Measurements from ENCODE around the gene BCL2L13.

The BCL2L13 gene

GRCh38 chr22:17707526-17707925, 69.0 kb downstream of the BCL2L13 start:
- Histone ChIP-seq H3K9me3 (no peaks in the 10 kb centered on the region), H3K36me3 (replicated peaks) (peaks cover 4% of the 10 kb centered on the region), H3K4me1 (peaks cover 2% of the 10 kb centered on the region; the same call in 1 of the 2 replicates), H3K27me3 (ENCODE audit: low read depth) (no peaks in the 10 kb centered on the region), H3K4me3 (no peak overlapping the region)
- in situ Hi-C loops (cut with MboI; ENCODE audit: low sequenced_read_pairs) = no loop called here
- DNase-seq (ENCODE audit: low spot score in 2 of 2) = no peak

GRCh38 chr22:17710023-17710422, 71.5 kb downstream of the BCL2L13 start:
- H3K4me3 ChIP-seq = no peak overlapping the region
- H3K36me3 ChIP-seq (replicated peaks) = peaks cover 4% of the 10 kb centered on the region
- H3K4me1 ChIP-seq = peaks cover 2% of the 10 kb centered on the region; the same call in 1 of the 2 replicates
- no peak for DNase-seq (ENCODE audit: low spot score in 2 of 2)
- in situ Hi-C loops (cut with MboI; ENCODE audit: low sequenced_read_pairs) = loop anchor here (10.0 kb wide), 1 partner anchor 55 kb away; no protein-coding TSS in a partner anchor
- H3K9me3 ChIP-seq = no peaks in the 10 kb centered on the region
- H3K27me3 ChIP-seq (ENCODE audit: low read depth) = no peaks in the 10 kb centered on the region

DNA sequence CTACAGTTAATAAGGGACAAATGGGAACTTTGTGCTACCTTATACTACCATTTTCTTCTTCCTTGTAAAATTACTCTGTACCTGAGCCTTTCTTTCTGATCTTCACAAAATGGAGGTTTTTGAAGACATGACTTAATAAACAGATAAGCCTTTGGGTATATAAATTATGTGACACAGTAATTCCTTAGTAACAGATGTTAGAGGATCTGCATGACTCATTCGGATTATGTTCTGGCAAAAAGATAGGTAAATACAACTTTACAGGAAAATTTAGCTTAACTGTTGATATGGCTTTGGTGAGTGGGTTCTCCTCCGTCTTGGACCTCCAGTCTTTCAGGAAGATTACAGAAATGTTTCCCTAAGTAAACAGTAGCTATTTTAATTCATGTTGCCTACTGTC, 73.9 kb downstream of the BCL2L13 start:
- peaks cover 4% of the 10 kb centered on the region for H3K36me3 ChIP-seq (replicated peaks)
- no peaks in the 10 kb centered on the region for H3K27me3 ChIP-seq (ENCODE audit: low read depth)
- in situ Hi-C loops (cut with MboI; ENCODE audit: low sequenced_read_pairs) = loop anchor here (10.0 kb wide), 1 partner anchor 58 kb away; no protein-coding TSS in a partner anchor
- no peak for DNase-seq (ENCODE audit: low spot score in 2 of 2)
- no peaks in the 10 kb centered on the region for H3K4me1 ChIP-seq
- H3K4me3 ChIP-seq = no peak overlapping the region
- no peaks in the 10 kb centered on the region for H3K9me3 ChIP-seq

DNA sequence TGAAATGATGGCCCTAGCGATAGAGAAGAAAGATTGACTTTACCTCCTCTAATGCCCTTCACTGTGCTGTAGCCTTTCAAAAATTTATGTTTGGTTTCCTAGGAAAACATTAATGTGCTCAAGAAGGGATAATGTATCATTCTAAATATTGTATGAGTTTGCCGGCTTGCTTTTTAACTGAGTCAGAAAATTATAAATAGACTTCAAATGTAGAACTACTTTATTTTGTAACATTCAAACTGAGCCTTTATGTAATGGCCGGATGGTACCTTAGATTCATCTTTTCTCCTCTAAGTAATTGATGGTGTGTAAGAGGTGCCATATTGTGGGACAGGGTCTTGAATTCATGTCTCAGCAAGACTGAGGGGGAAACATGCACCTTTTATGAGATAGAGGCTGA, 78.0 kb downstream of the BCL2L13 start:
- no peaks in the 10 kb centered on the region for H3K4me1 ChIP-seq
- in situ Hi-C loops (cut with MboI; ENCODE audit: low sequenced_read_pairs) = loop anchor here (10.0 kb wide), 1 partner anchor 62 kb away; no protein-coding TSS in a partner anchor
- DNase-seq (ENCODE audit: low spot score in 2 of 2) = no peak
- no peaks in the 10 kb centered on the region for H3K9me3 ChIP-seq
- H3K27me3 ChIP-seq (ENCODE audit: low read depth) = no peaks in the 10 kb centered on the region
- H3K36me3 ChIP-seq (replicated peaks) = no peaks in the 10 kb centered on the region
- no peak overlapping the region for H3K4me3 ChIP-seq

DNA sequence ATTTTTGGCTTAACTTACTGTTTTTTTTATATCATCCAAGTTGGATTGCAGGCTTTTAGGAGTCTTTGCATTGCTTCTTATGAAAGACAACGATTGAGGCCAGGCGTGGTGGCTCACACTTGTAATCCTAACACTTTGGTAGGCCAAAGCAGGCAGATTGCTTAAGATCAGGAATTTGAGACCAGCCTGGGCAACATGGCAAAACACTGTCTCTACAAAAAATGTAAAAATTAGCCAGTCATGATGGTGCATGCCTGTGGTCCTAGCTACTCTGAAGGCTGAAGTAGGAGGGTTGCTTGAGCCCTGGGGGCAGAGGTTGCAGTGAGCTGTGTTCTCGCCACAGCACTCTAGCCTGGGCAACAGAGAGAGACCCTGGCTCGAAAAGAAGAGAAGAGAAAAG, 79.2 kb downstream of the BCL2L13 start:
- in situ Hi-C loops (cut with MboI; ENCODE audit: low sequenced_read_pairs) = loop anchor here (10.0 kb wide), 1 partner anchor 63 kb away; no protein-coding TSS in a partner anchor
- Histone ChIP-seq H3K36me3 (replicated peaks) (no peaks in the 10 kb centered on the region), H3K9me3 (no peaks in the 10 kb centered on the region), H3K27me3 (ENCODE audit: low read depth) (no peaks in the 10 kb centered on the region), H3K4me1 (no peaks in the 10 kb centered on the region), H3K4me3 (no peak overlapping the region)
- no peak for DNase-seq (ENCODE audit: low spot score in 2 of 2)

- H3K27me3 ChIP-seq (ENCODE audit: low read depth) = no peaks in the 10 kb centered on the region
- no peak overlapping the region for H3K4me3 ChIP-seq
- in situ Hi-C loops (cut with MboI; ENCODE audit: low sequenced_read_pairs) = loop anchor here (10.0 kb wide), 1 partner anchor 65 kb away; no protein-coding TSS in a partner anchor
- no peaks in the 10 kb centered on the region for H3K9me3 ChIP-seq
- H3K36me3 ChIP-seq (replicated peaks) = no peaks in the 10 kb centered on the region
- DNase-seq (ENCODE audit: low spot score in 2 of 2) = no peak
- no peaks in the 10 kb centered on the region; the same call in 1 of the 2 replicates for H3K4me1 ChIP-seq
These were observed 81.4 kb downstream of the BCL2L13 start for GRCh38 chr22:17719911-17720310.

DNA sequence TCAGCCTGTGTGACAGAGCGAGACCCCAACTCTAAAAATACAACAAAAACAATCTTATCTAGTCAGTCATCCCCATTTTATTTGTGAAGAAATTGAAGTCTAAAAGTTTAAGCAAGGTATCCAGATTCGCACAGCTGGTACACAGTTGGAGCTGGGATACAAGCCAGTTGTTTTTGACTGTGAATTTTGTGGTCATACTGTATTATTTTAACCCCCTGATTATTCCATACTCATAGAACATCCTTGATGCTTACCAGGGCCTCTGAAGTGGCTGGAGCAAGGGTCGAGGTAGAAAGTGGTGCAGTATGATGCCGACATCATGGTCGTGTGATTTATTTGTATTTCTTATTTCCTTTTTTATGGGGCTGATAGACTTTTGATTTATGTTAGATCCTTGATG, 85.7 kb downstream of the BCL2L13 start:
- H3K4me3 ChIP-seq = no peak overlapping the region
- no peaks in the 10 kb centered on the region; the same call in 1 of the 2 replicates for H3K4me1 ChIP-seq
- peaks cover 20% of the 10 kb centered on the region for H3K36me3 ChIP-seq (replicated peaks)
- no peaks in the 10 kb centered on the region for H3K27me3 ChIP-seq (ENCODE audit: low read depth)
- H3K9me3 ChIP-seq = no peaks in the 10 kb centered on the region
- in situ Hi-C loops (cut with MboI; ENCODE audit: low sequenced_read_pairs) = no loop called here
- DNase-seq (ENCODE audit: low spot score in 2 of 2) = no peak

DNA sequence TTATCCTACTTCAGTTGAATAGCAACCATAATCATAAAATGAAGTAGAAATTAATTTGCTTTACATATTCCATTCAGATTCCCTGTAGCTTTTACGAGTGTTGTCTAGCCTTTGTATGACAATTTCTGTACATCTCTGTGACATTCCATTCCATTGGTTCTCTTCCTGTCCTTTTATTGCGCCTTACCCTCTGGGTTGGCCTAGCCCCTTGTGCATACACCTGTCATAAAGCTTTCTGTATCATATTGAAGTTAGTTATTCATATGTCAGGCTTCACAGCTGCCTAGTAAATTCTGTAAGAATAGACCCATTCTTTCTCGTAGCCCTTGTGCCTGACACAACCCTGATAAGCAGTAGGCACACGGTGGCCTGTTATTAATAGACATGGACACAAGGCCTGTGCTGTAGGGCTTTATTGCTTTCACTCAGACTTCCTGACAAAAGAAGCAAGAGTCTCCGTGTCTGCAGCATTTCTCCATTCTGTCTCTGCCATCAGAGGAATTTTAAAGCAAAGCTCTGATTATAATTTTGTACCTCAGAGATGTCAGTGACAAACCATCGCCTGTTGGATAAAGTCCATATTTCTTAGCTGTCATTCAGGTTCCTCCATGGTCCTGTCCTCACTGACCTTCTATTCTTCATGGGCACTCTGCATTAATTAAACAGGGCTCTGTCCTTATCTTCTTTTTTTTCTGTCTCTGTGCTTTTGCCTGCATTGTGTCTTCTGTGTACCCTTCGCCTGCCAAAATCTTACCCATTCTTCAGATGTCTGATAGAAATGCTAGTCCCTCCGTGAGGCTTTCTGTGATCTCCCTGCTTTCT, 86.3 kb downstream of the BCL2L13 start:
- no peaks in the 10 kb centered on the region for H3K27me3 ChIP-seq (ENCODE audit: low read depth)
- no peak overlapping the region for H3K4me3 ChIP-seq
- H3K36me3 ChIP-seq (replicated peaks) = peaks cover 26% of the 10 kb centered on the region
- no peaks in the 10 kb centered on the region for H3K9me3 ChIP-seq
- no peaks in the 10 kb centered on the region; the same call in 1 of the 2 replicates for H3K4me1 ChIP-seq
- in situ Hi-C loops (cut with MboI; ENCODE audit: low sequenced_read_pairs) = no loop called here
- no peak for DNase-seq (ENCODE audit: low spot score in 2 of 2)

- no peak overlapping the region for H3K4me3 ChIP-seq
- peaks cover 32% of the 10 kb centered on the region for H3K36me3 ChIP-seq (replicated peaks)
- in situ Hi-C loops (cut with MboI; ENCODE audit: low sequenced_read_pairs) = no loop called here
- H3K27me3 ChIP-seq (ENCODE audit: low read depth) = no peaks in the 10 kb centered on the region
- no peaks in the 10 kb centered on the region; the same call in 1 of the 2 replicates for H3K4me1 ChIP-seq
- H3K9me3 ChIP-seq = no peaks in the 10 kb centered on the region
- no peak for DNase-seq (ENCODE audit: low spot score in 2 of 2)
These were observed 86.9 kb downstream of the BCL2L13 start for GRCh38 chr22:17725500-17725796.

DNA sequence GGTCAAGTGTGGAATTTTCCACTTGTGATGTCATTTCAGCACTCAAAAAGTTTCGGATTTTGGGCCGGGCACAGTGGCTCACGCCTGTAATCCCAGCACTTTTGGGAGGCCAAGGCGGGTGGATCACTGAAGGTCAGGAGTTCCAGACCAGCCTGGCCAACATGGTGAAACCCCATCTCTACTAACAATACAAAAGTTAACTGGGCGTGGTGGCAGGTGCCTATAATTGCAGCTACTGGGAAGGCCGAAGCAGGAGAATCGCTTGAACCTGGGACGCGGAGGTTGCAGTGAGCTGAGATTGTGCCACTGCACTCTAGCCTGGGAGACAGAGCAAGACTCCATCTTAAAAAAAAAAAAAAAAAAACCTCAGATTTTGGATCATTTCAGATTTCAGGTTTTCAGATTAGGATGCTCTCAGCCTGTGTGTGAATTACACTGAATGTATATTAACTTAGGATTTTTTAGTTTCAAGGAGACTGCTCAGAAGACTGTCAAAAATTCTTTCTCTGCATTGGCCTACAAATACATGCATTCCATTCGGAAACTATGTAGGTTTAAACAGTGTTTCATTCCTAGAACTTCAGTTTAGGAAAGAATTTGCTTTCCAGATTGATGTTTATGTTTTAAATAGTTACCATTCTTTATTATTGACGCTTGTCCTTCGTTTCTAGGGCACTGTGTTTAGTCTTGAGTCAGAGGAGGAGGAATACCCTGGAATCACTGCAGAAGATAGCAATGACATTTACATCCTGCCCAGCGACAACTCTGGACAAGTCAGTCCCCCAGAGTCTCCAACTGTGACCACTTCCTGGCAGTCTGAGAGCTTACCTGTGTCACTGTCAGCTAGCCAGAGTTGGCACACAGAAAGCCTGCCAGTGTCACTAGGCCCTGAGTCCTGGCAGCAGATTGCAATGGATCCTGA, 87.7 kb downstream of the BCL2L13 start:
- DNase-seq (ENCODE audit: low spot score in 2 of 2) = no peak
- Histone ChIP-seq H3K4me1 (no peaks in the 10 kb centered on the region; the same call in 1 of the 2 replicates), H3K9me3 (no peaks in the 10 kb centered on the region), H3K4me3 (no peak overlapping the region), H3K36me3 (replicated peaks) (peaks cover 36% of the 10 kb centered on the region), H3K27me3 (ENCODE audit: low read depth) (no peaks in the 10 kb centered on the region)
- in situ Hi-C loops (cut with MboI; ENCODE audit: low sequenced_read_pairs) = no loop called here

DNA sequence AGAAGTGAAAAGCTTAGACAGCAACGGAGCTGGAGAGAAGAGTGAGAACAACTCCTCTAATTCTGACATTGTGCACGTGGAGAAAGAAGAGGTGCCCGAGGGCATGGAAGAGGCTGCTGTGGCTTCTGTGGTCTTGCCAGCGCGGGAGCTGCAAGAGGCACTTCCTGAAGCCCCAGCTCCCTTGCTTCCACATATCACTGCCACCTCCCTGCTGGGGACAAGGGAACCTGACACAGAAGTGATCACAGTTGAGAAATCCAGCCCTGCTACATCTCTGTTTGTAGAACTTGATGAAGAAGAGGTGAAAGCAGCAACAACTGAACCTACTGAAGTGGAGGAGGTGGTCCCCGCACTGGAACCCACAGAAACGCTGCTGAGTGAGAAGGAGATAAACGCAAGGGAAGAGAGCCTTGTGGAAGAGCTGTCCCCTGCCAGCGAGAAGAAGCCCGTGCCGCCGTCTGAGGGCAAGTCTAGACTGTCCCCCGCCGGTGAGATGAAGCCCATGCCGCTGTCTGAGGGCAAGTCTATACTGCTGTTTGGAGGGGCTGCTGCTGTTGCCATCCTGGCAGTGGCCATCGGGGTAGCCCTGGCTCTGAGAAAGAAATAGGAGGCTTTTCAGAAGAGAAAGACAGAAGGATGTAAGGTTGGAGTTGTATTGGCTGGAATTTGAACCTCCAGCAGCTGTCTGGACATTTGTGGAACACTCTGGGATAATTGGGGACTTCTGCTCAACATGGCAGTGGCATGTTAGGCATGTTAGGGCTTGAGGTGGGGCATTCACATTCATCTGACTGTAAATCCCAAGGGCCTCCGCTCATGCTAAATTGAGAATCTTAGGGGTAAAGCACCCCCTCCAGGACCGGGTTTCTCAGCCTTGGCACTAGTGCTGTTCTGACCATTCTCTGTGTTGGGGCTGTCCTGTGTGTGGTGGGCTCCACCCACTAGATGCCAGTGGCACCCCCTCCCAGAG, 88.7 kb downstream of the BCL2L13 start:
- Histone ChIP-seq H3K9me3 (no peaks in the 10 kb centered on the region), H3K36me3 (replicated peaks) (peaks cover 43% of the 10 kb centered on the region), H3K4me3 (no peak overlapping the region), H3K27me3 (ENCODE audit: low read depth) (no peaks in the 10 kb centered on the region), H3K4me1 (no peaks in the 10 kb centered on the region; the same call in 1 of the 2 replicates)
- in situ Hi-C loops (cut with MboI; ENCODE audit: low sequenced_read_pairs) = no loop called here
- DNase-seq (ENCODE audit: low spot score in 2 of 2) = no peak

- H3K4me1 ChIP-seq = no peaks in the 10 kb centered on the region; the same call in 1 of the 2 replicates
- no peak for DNase-seq (ENCODE audit: low spot score in 2 of 2)
- no peak overlapping the region for H3K4me3 ChIP-seq
- no peaks in the 10 kb centered on the region for H3K27me3 ChIP-seq (ENCODE audit: low read depth)
- H3K9me3 ChIP-seq = no peaks in the 10 kb centered on the region
- in situ Hi-C loops (cut with MboI; ENCODE audit: low sequenced_read_pairs) = no loop called here
- H3K36me3 ChIP-seq (replicated peaks) = peaks cover 55% of the 10 kb centered on the region
These were observed 90.2 kb downstream of the BCL2L13 start for GRCh38 chr22:17728786-17729185.

DNA sequence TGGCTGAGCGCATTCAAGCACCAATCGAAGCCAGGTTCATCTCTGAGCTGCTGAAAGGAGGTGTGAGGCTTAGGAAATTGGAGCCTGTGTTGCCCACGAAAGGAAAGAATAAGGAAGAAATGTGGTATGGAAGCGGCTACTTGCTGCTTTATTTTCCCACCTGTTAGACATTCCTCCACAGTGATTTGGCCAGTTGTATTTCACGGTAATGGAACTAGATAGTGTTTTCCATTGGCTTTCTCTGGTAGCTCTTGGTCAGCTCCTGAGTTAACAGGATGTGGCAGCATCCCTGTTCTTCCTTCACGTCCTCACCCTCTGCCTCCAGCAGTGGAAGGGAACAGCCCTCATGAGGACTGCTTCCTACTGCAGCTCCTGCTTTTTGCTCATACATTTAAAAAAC, 91.0 kb downstream of the BCL2L13 start:
- H3K4me3 ChIP-seq = no peak overlapping the region
- no peaks in the 10 kb centered on the region; the same call in 1 of the 2 replicates for H3K4me1 ChIP-seq
- H3K9me3 ChIP-seq = no peaks in the 10 kb centered on the region
- H3K27me3 ChIP-seq (ENCODE audit: low read depth) = no peaks in the 10 kb centered on the region
- peaks cover 60% of the 10 kb centered on the region for H3K36me3 ChIP-seq (replicated peaks)
- no peak for DNase-seq (ENCODE audit: low spot score in 2 of 2)
- in situ Hi-C loops (cut with MboI; ENCODE audit: low sequenced_read_pairs) = no loop called here

Measured in HAP-1 (cell line).